D721Med (cell line): Measurements from ENCODE around the gene RALA.
"Not testable (repeated sequence)": the region's sequence is repeated elsewhere in the genome, so short reads cannot be mapped to it uniquely, and the experiment has no call there.

Experiments
- DNase-seq: peaks from one replicate; pipeline ENCODE4 v3.0.0; 2011; ENCODE audit warnings: low spot score; ENCODE audit not compliant: insufficient read length
- FAIRE-seq: peaks from 2 replicates; lab custom pipeline; 2011; peaks lifted over from hg19 to GRCh38; lab: Jason Lieb, UNC
- TF ChIP-seq, protein P1 (sequence below): IDR thresholded peaks from 2 replicates; pipeline ENCODE4 v1.5.1; 2012; ENCODE audit warnings: mild to moderate bottlenecking, control low read depth; ENCODE audit not compliant: insufficient read depth; ENCODE audit errors: missing control alignments

Gene RALA

DNA sequence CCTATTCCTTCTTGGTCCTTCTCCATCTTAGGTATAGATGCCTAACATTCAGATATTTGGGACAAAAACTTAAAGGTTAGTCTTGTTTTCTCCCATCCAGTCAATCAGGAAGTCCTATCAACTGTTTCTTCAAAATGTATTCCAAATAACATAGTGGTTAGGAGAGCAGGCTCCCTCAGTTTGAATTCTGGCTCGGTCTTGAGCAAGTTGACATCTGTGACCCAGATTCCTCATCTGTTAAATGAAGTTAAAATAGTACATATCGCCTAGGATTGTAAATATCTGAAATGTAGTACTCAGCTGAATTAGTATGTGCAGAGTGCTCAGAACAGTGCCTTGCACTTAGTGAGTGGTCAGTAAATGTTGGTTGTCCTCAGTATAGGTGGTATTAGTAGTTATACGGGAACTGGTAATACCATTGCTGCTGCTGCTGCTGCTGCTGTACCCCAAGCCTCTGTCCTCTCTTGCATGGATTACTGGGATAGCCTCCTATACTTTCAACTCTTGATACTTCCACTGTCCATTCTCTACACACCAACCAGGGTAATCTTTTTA, 58.6 kb downstream of the RALA start:
- TF ChIP-seq, protein P1, sequence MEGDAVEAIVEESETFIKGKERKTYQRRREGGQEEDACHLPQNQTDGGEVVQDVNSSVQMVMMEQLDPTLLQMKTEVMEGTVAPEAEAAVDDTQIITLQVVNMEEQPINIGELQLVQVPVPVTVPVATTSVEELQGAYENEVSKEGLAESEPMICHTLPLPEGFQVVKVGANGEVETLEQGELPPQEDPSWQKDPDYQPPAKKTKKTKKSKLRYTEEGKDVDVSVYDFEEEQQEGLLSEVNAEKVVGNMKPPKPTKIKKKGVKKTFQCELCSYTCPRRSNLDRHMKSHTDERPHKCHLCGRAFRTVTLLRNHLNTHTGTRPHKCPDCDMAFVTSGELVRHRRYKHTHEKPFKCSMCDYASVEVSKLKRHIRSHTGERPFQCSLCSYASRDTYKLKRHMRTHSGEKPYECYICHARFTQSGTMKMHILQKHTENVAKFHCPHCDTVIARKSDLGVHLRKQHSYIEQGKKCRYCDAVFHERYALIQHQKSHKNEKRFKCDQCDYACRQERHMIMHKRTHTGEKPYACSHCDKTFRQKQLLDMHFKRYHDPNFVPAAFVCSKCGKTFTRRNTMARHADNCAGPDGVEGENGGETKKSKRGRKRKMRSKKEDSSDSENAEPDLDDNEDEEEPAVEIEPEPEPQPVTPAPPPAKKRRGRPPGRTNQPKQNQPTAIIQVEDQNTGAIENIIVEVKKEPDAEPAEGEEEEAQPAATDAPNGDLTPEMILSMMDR: no peak
- FAIRE-seq (no peak), DNase-seq (no peak)

DNA sequence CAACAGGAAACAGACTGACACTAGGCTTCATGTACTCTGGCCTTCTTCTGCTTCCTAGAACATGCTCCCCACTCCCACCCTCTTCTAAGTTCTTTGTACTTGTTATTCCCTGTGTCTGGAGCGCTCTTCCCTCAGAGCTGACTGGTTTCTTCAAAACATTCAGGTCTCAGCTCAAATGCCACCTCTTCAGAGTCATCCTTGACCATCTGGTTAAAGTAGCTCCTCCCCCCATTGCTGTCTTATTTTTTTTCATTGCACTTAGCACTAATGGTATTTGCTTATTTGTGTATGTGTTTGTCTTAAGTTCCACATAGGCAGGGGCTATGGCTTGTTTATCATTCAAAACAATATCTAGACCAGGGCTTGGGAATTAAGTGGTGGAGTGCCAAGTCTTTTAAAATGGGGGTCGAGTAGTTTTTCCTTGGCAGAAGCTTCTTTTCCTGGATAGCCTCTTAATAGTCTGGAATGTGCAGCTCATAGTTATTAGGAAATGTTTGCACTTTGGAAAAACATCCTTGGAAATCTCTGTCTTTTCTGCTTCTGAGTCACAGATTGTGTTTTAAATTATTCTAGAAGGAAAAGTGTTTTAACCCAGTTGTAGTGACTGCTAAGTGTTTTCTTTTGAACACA, 60.0 kb downstream of the RALA start:
- no peak for FAIRE-seq
- no peak for DNase-seq
- TF ChIP-seq, protein P1: no peak

DNA sequence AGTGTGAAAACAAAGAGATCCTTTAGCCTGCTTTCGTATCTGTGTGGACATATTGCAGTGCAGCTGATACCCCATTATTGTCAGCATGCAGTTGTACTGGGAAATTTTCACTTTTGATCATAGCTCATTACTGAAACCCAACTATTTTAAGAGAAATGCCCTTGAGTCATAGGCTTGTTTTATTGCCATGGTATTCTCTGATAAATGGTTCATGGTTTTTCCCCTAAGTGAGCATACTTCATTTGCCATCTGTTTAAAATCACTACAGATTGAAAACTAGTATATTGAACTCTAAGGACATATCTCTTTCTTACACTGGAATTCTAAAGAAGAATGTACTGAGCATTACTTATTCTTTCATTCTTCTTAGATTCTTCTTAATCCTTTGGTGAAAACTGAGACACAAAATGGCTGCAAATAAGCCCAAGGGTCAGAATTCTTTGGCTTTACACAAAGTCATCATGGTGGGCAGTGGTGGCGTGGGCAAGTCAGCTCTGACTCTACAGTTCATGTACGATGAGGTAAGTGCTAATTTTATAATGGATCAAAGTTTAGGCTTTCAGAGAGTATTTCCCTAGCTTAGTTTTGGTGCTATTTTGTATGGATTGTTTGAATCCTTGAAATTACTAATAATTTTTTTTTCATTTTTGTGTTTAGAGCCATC, 63.0 kb downstream of the RALA start:
- no peak for FAIRE-seq
- TF ChIP-seq, protein P1: no peak
- DNase-seq: no peak

DNA sequence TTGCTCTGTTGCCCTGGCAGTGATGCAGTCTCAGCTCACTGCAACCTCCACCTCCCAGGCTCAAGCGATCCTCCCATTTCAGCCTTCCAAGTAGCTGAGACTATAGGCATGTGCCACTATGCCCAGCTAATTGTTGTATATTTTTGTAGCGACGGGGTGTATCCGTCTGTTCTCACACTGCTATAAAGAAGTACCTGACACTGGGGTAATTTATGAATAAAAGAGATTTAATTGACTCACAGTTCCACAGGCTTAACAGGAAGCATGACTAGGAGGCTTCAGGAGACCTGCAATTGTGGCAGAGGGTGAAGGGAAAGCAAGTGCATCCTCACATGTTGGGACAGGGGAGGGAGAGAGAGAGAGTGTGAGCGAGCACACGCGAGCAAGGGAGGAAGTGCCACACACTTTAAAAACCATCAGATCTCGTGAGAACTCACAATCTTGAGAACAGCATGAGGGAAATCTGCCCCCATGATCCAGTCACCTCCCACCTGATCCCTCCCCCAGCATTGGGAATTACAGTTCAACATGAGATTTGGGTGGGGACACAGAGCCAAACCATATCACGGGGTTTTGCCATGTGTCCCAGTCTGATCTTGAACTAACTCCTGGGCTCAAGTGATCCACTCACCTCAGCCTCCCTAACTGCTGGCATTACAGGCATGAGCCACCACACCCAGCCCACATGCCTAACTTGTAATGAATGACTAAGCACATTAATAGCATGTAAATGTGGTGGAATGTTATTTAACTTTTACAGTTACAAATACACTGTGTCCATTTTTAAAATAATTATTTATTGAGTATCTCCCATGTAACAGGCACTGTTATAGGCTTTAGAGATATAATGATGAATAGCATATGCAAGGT, 65.5 kb downstream of the RALA start:
- TF ChIP-seq, protein P1: no peak
- FAIRE-seq (no peak), DNase-seq (no peak)

DNA sequence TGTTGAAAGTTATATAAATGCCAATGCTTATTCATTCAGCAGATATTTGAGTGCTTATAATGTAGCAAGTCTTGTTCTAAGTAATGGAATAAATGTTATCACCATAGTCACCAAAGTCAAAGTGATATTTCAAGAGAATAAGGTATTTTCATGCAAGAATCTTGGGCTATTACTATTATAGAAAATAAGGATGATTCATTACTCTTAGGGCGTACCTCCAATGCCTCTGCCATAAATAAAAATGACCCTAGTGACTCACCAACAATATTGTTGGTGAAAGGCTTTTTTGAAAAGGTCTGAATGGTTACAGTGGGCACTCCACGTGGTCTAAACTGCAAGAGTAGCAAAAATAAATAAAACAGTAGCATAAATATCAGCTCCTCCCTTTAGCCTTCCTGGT, 68.4 kb downstream of the RALA start:
- TF ChIP-seq, protein P1: no peak
- FAIRE-seq (no peak), DNase-seq (no peak)

DNA sequence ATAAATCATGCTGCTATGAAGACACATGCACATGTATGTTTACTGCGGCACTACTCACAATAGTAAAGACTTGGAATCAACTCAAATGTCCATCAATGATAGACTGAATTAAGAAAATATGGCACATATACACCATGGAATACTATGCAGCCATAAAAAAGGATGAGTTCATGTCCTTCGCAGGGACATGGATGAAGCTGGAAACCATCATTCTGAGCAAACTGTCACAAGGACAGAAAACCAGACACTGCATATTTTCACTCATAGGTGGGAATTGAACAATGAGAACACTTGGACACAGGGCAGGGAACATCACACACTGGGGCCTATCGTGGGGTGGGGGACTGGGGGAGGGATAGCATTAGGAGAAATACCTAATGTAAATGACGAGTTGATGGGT, 69.7 kb downstream of the RALA start:
- DNase-seq, FAIRE-seq: not testable (repeated sequence)

DNA sequence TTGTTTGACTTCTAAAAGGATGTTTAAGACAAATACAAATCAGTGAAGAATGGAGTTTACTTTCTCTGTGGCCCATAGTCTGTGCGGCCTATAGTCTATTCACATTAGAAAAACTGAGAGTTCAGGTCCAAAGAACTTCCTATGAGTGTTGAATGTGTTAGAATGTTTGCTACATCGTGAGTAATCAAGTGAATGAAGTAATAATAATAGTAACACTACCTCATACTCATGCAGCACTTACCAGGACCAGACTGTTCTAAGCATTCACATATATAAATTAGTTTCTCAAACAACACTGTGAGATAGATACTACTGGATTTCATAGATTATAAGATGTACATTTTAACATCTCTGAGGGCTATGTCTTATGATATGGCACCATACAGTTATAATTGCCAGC, 70.4 kb downstream of the RALA start:
- no peak for FAIRE-seq
- TF ChIP-seq, protein P1: no peak

More for the DNA sequence above, 70.4 kb downstream of the RALA start:
- no peak for DNase-seq
